ENCODE data around the gene PDGFB. TPM values are rescaled to one million over a fixed set of nuclear protein-coding genes. Genes with fewer than 3 reads are reported as not detected.
"Not testable (repeated sequence)": the region's sequence is repeated elsewhere in the genome, so short reads cannot be mapped to it uniquely, and the experiment has no call there.

The PDGFB gene
- total and polyA plus RNA-seq, 2 experiments from 2014 or later: 2.5 to 4.3 TPM

DNA sequence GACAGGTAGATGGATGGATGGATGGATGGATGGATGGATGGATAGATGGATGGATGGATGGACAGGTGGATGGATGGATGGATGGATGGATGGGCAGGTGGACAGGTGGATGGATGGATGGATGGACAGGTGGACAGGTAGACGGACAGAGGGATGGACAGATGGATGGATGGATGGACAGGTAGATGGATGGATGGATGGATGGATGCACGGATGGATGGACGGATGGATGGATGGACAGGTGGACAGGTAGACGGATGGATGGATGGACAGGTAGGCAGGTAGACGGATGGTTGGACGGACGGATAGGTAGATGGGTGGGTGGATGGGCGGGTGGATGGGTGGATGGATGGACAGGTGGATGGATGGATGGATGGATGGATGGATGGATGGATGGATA lies 24.3 kb downstream of the PDGFB start:
- no peaks in the 10 kb centered on the region for H3K36me3 ChIP-seq (replicated peaks; ENCODE audit: insufficient read depth, low read depth)
- 93% methylated on average over 8 of the region's 8 CpGs for WGBS (ENCODE audit: low lambda C conversion rate, missing lambda C conversion rate)
- no peak overlapping the region for H3K4me2 ChIP-seq
- H3K4me1 ChIP-seq (ENCODE audit: insufficient read depth): no peaks in the 10 kb centered on the region
- H3K79me2 ChIP-seq: no peaks in the 10 kb centered on the region
- no peak overlapping the region for H2AFZ ChIP-seq
- no peaks in the 10 kb centered on the region for H3K9me3 ChIP-seq (ENCODE audit: low read depth)
- no peaks in the 10 kb centered on the region for H4K20me1 ChIP-seq (ENCODE audit: insufficient read depth, poor library complexity, severe bottlenecking)
- H3K9me2 ChIP-seq (replicated peaks; ENCODE audit: insufficient read depth): no peaks in the 10 kb centered on the region
- H3K4me3 ChIP-seq: no peak overlapping the region
- no peak for DNase-seq (ENCODE audit: low spot score)
- H3K27ac ChIP-seq: no peak overlapping the region
- no peaks in the 10 kb centered on the region for H3K27me3 ChIP-seq
- TF ChIP-seq, protein P1, sequence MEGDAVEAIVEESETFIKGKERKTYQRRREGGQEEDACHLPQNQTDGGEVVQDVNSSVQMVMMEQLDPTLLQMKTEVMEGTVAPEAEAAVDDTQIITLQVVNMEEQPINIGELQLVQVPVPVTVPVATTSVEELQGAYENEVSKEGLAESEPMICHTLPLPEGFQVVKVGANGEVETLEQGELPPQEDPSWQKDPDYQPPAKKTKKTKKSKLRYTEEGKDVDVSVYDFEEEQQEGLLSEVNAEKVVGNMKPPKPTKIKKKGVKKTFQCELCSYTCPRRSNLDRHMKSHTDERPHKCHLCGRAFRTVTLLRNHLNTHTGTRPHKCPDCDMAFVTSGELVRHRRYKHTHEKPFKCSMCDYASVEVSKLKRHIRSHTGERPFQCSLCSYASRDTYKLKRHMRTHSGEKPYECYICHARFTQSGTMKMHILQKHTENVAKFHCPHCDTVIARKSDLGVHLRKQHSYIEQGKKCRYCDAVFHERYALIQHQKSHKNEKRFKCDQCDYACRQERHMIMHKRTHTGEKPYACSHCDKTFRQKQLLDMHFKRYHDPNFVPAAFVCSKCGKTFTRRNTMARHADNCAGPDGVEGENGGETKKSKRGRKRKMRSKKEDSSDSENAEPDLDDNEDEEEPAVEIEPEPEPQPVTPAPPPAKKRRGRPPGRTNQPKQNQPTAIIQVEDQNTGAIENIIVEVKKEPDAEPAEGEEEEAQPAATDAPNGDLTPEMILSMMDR (IDR thresholded peaks at IDR 0.05; ENCODE audit: poor library complexity): no peak
- TF ChIP-seq EZH2 (IDR thresholded peaks at IDR 0.05; ENCODE audit: borderline replicate concordance): no peak
- no peak for TF ChIP-seq EZH2phosphoT487 (IDR thresholded peaks at IDR 0.05; ENCODE audit: low read depth, severe bottlenecking, unreplicated experiment)

DNA sequence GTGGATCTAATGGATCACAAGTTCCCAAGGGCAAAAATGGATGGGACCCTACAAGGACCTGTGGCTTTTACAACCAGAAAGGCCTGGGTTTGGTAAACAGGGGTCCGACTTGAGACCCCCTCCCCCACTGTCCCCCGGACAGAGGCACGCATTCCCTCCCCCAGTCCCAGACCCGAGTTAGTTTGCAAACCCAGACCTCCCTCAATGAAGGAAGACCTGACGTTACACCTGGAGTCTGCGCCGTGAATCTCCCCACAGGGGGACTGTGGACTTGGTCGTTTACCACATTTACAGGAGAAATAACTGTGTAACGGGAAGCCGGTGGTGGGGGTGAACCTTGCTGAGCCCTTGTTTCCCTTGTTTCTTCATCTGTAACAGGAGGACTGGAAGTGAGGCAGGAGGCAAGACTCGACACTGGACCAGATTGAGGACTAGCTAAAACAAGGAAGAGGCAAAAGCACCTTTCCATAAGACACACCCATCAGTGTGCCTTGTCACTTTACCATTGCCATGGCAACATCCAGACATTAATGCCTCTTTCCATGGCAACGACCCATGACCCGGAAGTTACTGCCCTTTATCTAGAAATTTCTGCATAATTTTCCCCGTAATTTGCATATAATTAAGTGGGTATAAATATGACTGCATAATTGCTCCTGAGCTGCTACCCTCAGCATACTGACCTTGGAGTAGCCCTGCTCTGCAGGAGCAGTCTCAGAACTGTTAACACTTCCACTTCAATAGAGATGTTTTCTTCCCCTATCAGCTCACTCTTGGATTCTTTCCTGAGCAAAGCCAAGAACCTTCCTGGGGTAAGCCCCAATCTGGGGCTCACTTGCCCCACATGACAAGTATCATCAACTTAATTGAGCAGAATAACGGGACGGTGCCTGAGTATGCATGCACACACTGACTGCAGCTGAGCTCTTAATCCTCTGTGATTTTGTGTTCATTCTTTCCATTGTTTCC lies 25.4 kb downstream of the PDGFB start:
- no peak for DNase-seq (ENCODE audit: low spot score)

GRCh38 chr22:39218432-39218831 lies 26.4 kb downstream of the PDGFB start:
- not testable (repeated sequence) for H3K4me2 ChIP-seq; H3K27ac ChIP-seq; H4K20me1 ChIP-seq (ENCODE audit: insufficient read depth, poor library complexity, severe bottlenecking); DNase-seq (ENCODE audit: low spot score); H3K27me3 ChIP-seq; H3K9me2 ChIP-seq (replicated peaks; ENCODE audit: insufficient read depth); H3K79me2 ChIP-seq; H3K36me3 ChIP-seq (replicated peaks; ENCODE audit: insufficient read depth, low read depth); H3K9me3 ChIP-seq (ENCODE audit: low read depth); H2AFZ ChIP-seq; H3K4me3 ChIP-seq
- WGBS (ENCODE audit: low lambda C conversion rate, missing lambda C conversion rate): 95% methylated on average over 6 of the region's 6 CpGs
- H3K4me1 ChIP-seq (ENCODE audit: insufficient read depth): peaks cover 12% of the 10 kb centered on the region

More for the DNA sequence above, 25.4 kb downstream of the PDGFB start:
- Histone ChIP-seq H3K4me1 (ENCODE audit: insufficient read depth) (peaks cover 3% of the 10 kb centered on the region), H2AFZ (no peak overlapping the region), H4K20me1 (ENCODE audit: insufficient read depth, poor library complexity, severe bottlenecking) (no peaks in the 10 kb centered on the region), H3K36me3 (replicated peaks; ENCODE audit: insufficient read depth, low read depth) (no peaks in the 10 kb centered on the region), H3K9me3 (ENCODE audit: low read depth) (no peaks in the 10 kb centered on the region), H3K4me3 (no peak overlapping the region), H3K27ac (no peak overlapping the region), H3K9me2 (replicated peaks; ENCODE audit: insufficient read depth) (no peaks in the 10 kb centered on the region), H3K27me3 (no peaks in the 10 kb centered on the region), H3K4me2 (no peak overlapping the region), H3K79me2 (no peaks in the 10 kb centered on the region)
- TF ChIP-seq EZH2phosphoT487 (IDR thresholded peaks at IDR 0.05; ENCODE audit: low read depth, severe bottlenecking, unreplicated experiment): no peak
- TF ChIP-seq EZH2 (IDR thresholded peaks at IDR 0.05; ENCODE audit: borderline replicate concordance): no peak
- TF ChIP-seq, protein P1 (IDR thresholded peaks at IDR 0.05; ENCODE audit: poor library complexity): no peak
- WGBS (ENCODE audit: low lambda C conversion rate, missing lambda C conversion rate): 77% methylated on average over 16 of the region's 16 CpGs

GRCh38 chr22:39216143-39216490 lies 28.7 kb downstream of the PDGFB start:
- Histone ChIP-seq H2AFZ (no peak overlapping the region), H3K4me3 (no peak overlapping the region), H3K27ac (no peak overlapping the region), H3K27me3 (no peaks in the 10 kb centered on the region), H3K36me3 (replicated peaks; ENCODE audit: insufficient read depth, low read depth) (no peaks in the 10 kb centered on the region), H3K4me2 (no peak overlapping the region), H4K20me1 (ENCODE audit: insufficient read depth, poor library complexity, severe bottlenecking) (no peaks in the 10 kb centered on the region), H3K9me3 (ENCODE audit: low read depth) (no peaks in the 10 kb centered on the region), H3K9me2 (replicated peaks; ENCODE audit: insufficient read depth) (no peaks in the 10 kb centered on the region), H3K79me2 (no peaks in the 10 kb centered on the region), H3K4me1 (ENCODE audit: insufficient read depth) (peaks cover 17% of the 10 kb centered on the region)
- TF ChIP-seq, protein P1 (IDR thresholded peaks at IDR 0.05; ENCODE audit: poor library complexity): no peak
- no peak for TF ChIP-seq EZH2phosphoT487 (IDR thresholded peaks at IDR 0.05; ENCODE audit: low read depth, severe bottlenecking, unreplicated experiment)
- no peak for TF ChIP-seq EZH2 (IDR thresholded peaks at IDR 0.05; ENCODE audit: borderline replicate concordance)
- 96% methylated on average over 8 of the region's 8 CpGs for WGBS (ENCODE audit: low lambda C conversion rate, missing lambda C conversion rate)
- DNase-seq (ENCODE audit: low spot score): no peak

All from hepatocyte (in vitro differentiated cells).